ENCODE measurements around the gene ARL6IP5.

DNA sequence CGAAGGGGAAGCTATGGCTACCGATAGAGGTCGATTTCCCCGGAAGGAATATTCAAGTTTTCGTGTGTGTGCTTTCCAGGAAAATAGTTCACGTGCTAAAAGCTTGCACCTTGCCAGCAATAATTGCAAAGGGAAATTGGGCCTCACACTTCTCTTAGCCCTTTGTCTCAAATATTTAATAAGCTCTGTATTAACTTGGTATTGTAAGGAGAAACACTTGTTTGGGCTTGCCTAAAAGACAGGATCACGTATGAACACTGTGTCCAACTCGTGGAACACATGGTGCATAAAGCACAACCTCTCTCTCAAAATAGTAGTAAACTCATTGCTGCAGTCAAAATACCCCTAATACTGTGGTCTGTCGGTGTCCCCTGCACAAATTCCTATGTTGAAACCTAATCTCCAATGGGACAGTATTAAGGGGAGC lies 32.3 kb upstream of the ARL6IP5 start:
- TF ChIP-seq, protein P1, sequence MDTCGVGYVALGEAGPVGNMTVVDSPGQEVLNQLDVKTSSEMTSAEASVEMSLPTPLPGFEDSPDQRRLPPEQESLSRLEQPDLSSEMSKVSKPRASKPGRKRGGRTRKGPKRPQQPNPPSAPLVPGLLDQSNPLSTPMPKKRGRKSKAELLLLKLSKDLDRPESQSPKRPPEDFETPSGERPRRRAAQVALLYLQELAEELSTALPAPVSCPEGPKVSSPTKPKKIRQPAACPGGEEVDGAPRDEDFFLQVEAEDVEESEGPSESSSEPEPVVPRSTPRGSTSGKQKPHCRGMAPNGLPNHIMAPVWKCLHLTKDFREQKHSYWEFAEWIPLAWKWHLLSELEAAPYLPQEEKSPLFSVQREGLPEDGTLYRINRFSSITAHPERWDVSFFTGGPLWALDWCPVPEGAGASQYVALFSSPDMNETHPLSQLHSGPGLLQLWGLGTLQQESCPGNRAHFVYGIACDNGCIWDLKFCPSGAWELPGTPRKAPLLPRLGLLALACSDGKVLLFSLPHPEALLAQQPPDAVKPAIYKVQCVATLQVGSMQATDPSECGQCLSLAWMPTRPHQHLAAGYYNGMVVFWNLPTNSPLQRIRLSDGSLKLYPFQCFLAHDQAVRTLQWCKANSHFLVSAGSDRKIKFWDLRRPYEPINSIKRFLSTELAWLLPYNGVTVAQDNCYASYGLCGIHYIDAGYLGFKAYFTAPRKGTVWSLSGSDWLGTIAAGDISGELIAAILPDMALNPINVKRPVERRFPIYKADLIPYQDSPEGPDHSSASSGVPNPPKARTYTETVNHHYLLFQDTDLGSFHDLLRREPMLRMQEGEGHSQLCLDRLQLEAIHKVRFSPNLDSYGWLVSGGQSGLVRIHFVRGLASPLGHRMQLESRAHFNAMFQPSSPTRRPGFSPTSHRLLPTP (IDR thresholded peaks at IDR 0.05; ENCODE audit: borderline replicate concordance, extremely low read depth, insufficient read length): no peak
- TF ChIP-seq TCF7 (IDR thresholded peaks at IDR 0.05; ENCODE audit: borderline replicate concordance) (no peak), EP300 (IDR thresholded peaks at IDR 0.05; ENCODE audit: low read length) (no peak), SRF (CRISPR knock-in tag; IDR thresholded peaks at IDR 0.05) (no peak), GATA2 (CRISPR knock-in tag; IDR thresholded peaks at IDR 0.05) (no peak), ZKSCAN8 (CRISPR knock-in tag; IDR thresholded peaks at IDR 0.05) (no peak), KDM1A (IDR thresholded peaks at IDR 0.05) (no peak), EZH2 (IDR thresholded peaks at IDR 0.05; ENCODE audit: borderline replicate concordance, low read depth, low read length) (no peak), CTCF (IDR thresholded peaks at IDR 0.05 in 2 of 3, conservative IDR thresholded peaks at IDR 0.05 in 1 of 3; ENCODE audit: insufficient read depth in 2 of 3, low read depth in 1 of 3, low read length in 3 of 3) (no peak), ZNF184 (CRISPR knock-in tag; IDR thresholded peaks at IDR 0.05) (no peak), SRSF9 (IDR thresholded peaks at IDR 0.05; ENCODE audit: borderline replicate concordance, low read depth, low read length) (no peak)
- TF ChIP-seq, protein P2, sequence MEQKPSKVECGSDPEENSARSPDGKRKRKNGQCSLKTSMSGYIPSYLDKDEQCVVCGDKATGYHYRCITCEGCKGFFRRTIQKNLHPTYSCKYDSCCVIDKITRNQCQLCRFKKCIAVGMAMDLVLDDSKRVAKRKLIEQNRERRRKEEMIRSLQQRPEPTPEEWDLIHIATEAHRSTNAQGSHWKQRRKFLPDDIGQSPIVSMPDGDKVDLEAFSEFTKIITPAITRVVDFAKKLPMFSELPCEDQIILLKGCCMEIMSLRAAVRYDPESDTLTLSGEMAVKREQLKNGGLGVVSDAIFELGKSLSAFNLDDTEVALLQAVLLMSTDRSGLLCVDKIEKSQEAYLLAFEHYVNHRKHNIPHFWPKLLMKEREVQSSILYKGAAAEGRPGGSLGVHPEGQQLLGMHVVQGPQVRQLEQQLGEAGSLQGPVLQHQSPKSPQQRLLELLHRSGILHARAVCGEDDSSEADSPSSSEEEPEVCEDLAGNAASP (IDR thresholded peaks at IDR 0.05): no peak
- TF ChIP-seq, protein P3, sequence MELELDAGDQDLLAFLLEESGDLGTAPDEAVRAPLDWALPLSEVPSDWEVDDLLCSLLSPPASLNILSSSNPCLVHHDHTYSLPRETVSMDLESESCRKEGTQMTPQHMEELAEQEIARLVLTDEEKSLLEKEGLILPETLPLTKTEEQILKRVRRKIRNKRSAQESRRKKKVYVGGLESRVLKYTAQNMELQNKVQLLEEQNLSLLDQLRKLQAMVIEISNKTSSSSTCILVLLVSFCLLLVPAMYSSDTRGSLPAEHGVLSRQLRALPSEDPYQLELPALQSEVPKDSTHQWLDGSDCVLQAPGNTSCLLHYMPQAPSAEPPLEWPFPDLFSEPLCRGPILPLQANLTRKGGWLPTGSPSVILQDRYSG (tag; conservative IDR thresholded peaks at IDR 0.05; ENCODE audit: low read depth): no peak

Measured in K562 (cell line).